HUES6 (cell line): Measurements from ENCODE around the gene BMF.
"Not testable (repeated sequence)": the region's sequence is repeated elsewhere in the genome, so short reads cannot be mapped to it uniquely, and the experiment has no call there.

ENCODE experiments used
- H3K27ac ChIP-seq: 2 replicates; pipeline ENCODE4 v1.7.0; 2013; ENCODE audit warnings: low read depth, mild to moderate bottlenecking, low read length, inconsistent platforms
- H3K27me3 ChIP-seq: 2 replicates; pipeline ENCODE4 v1.6.1; 2013; ENCODE audit warnings: low read length; ENCODE audit not compliant: control insufficient read depth, insufficient read depth
- H3K36me3 ChIP-seq: 2 replicates; pipeline ENCODE4 v1.6.1; 2013; ENCODE audit warnings: low read length; ENCODE audit not compliant: control insufficient read depth, insufficient read depth
- H3K4me1 ChIP-seq: 2 replicates; pipeline ENCODE4 v1.6.1; 2013; ENCODE audit warnings: low read length; ENCODE audit not compliant: control insufficient read depth, insufficient read depth
- H3K4me3 ChIP-seq: 2 replicates; pipeline ENCODE4 v1.5.1; 2013; ENCODE audit warnings: low read depth, low read length
- H3K9ac ChIP-seq: one replicate; pipeline ENCODE4 v1.6.1; 2013; ENCODE audit warnings: mild to moderate bottlenecking, low read length
- H3K9me3 ChIP-seq: 2 replicates; pipeline ENCODE4 v1.6.1; 2013; ENCODE audit warnings: low read depth, low read length; ENCODE audit not compliant: control insufficient read depth, insufficient read depth

The BMF gene

GRCh38 chr15:40138201-40138570 lies 29.5 kb upstream of the BMF start:
- H3K4me3 ChIP-seq, H3K9me3 ChIP-seq, H3K4me1 ChIP-seq, H3K27ac ChIP-seq, H3K9ac ChIP-seq, H3K27me3 ChIP-seq, H3K36me3 ChIP-seq: not testable (repeated sequence)

- H3K36me3 ChIP-seq: no peaks in the 10 kb centered on the region
- no peak overlapping the region for H3K27ac ChIP-seq
- no peaks in the 10 kb centered on the region for H3K9me3 ChIP-seq
- peaks cover 5% of the 10 kb centered on the region; the same call in 1 of the 2 replicates for H3K4me1 ChIP-seq
- H3K4me3 ChIP-seq: no peak overlapping the region
- H3K27me3 ChIP-seq: no peaks in the 10 kb centered on the region
- H3K9ac ChIP-seq: no peak overlapping the region
Observed at GRCh38 chr15:40137303-40138200, 28.9 kb upstream of the BMF start.

GRCh38 chr15:40136470-40137302 lies 28.0 kb upstream of the BMF start:
- H3K27ac ChIP-seq: no peak overlapping the region
- H3K36me3 ChIP-seq: no peaks in the 10 kb centered on the region
- H3K4me1 ChIP-seq: peaks cover 5% of the 10 kb centered on the region; the same call in 1 of the 2 replicates
- no peak overlapping the region for H3K9ac ChIP-seq
- H3K27me3 ChIP-seq: no peaks in the 10 kb centered on the region
- no peaks in the 10 kb centered on the region for H3K9me3 ChIP-seq
- H3K4me3 ChIP-seq: no peak overlapping the region

GRCh38 chr15:40135846-40136450 lies 27.3 kb upstream of the BMF start:
- not testable (repeated sequence) for H3K4me1 ChIP-seq, H3K27me3 ChIP-seq, H3K4me3 ChIP-seq, H3K9ac ChIP-seq, H3K27ac ChIP-seq, H3K36me3 ChIP-seq, H3K9me3 ChIP-seq

GRCh38 chr15:40134885-40135284 lies 26.2 kb upstream of the BMF start:
- H3K9me3 ChIP-seq: no peaks in the 10 kb centered on the region
- 0 out of 2 replicates have a peak, but pooled peaks cover under 1% of the 10 kb centered on the region for H3K27me3 ChIP-seq
- no peaks in the 10 kb centered on the region for H3K36me3 ChIP-seq
- H3K4me3 ChIP-seq: no peak overlapping the region
- H3K9ac ChIP-seq: no peak overlapping the region
- peaks cover 5% of the 10 kb centered on the region; the same call in 1 of the 2 replicates for H3K4me1 ChIP-seq
- H3K27ac ChIP-seq: no peak overlapping the region

GRCh38 chr15:40133544-40133943 lies 24.9 kb upstream of the BMF start:
- H3K9ac ChIP-seq: no peak overlapping the region
- H3K36me3 ChIP-seq: no peaks in the 10 kb centered on the region
- no peaks in the 10 kb centered on the region for H3K9me3 ChIP-seq
- H3K27me3 ChIP-seq: peaks cover 9% of the 10 kb centered on the region; the same call in 1 of the 2 replicates
- peaks cover 5% of the 10 kb centered on the region; the same call in 1 of the 2 replicates for H3K4me1 ChIP-seq
- no peak overlapping the region for H3K4me3 ChIP-seq
- no peak overlapping the region for H3K27ac ChIP-seq

GRCh38 chr15:40130799-40131502 lies 22.3 kb upstream of the BMF start:
- Histone ChIP-seq H3K27ac (no peak overlapping the region), H3K36me3 (no peaks in the 10 kb centered on the region), H3K27me3 (peaks cover 18% of the 10 kb centered on the region; the same call in 1 of the 2 replicates), H3K4me1 (no peaks in the 10 kb centered on the region), H3K9me3 (no peaks in the 10 kb centered on the region), H3K9ac (no peak overlapping the region), H3K4me3 (no peak overlapping the region)

- H3K9ac ChIP-seq: no peak overlapping the region
- no peak overlapping the region for H3K27ac ChIP-seq
- no peaks in the 10 kb centered on the region for H3K36me3 ChIP-seq
- H3K9me3 ChIP-seq: no peaks in the 10 kb centered on the region
- H3K27me3 ChIP-seq: peaks cover 18% of the 10 kb centered on the region; the same call in 1 of the 2 replicates
- peaks cover 5% of the 10 kb centered on the region; the same call in 1 of the 2 replicates for H3K4me1 ChIP-seq
- no peak overlapping the region for H3K4me3 ChIP-seq
Observed at GRCh38 chr15:40130118-40130517, 21.4 kb upstream of the BMF start.

GRCh38 chr15:40128766-40129660 lies 20.3 kb upstream of the BMF start:
- no peak overlapping the region for H3K4me3 ChIP-seq
- peaks cover 5% of the 10 kb centered on the region; the same call in 1 of the 2 replicates for H3K4me1 ChIP-seq
- no peaks in the 10 kb centered on the region for H3K36me3 ChIP-seq
- peaks cover 18% of the 10 kb centered on the region; the same call in 1 of the 2 replicates for H3K27me3 ChIP-seq
- H3K27ac ChIP-seq: no peak overlapping the region
- H3K9ac ChIP-seq: no peak overlapping the region
- H3K9me3 ChIP-seq: no peaks in the 10 kb centered on the region
